WERI-Rb-1 (cell line): ENCODE measurements around the gene ABHD14A.
A peak's percentile ranks its signal among the peaks of the same experiment; 100 is the strongest.
"Not testable (repeated sequence)": the region's sequence is repeated elsewhere in the genome, so short reads cannot be mapped to it uniquely, and the experiment has no call there.

Experiments used
- DNase-seq: peaks from one replicate; pipeline ENCODE4 v3.0.0-alpha.2; 2020
- H3K27ac ChIP-seq: fragments of 250-450 bp; sonication (Bioruptor Pico); 2 replicates; pipeline ENCODE4 v1.5.1; 2020; ENCODE audit warnings: mild to moderate bottlenecking, moderate library complexity
- H3K27me3 ChIP-seq: fragments of 250-450 bp; sonication (Bioruptor Pico); 2 replicates; pipeline ENCODE4 v1.5.1; 2021; ENCODE audit warnings: mild to moderate bottlenecking, low read depth, moderate library complexity; ENCODE audit not compliant: insufficient read depth, severe bottlenecking
- H3K36me3 ChIP-seq: fragments of 250-450 bp; sonication (Bioruptor Pico); 2 replicates; pipeline ENCODE4 v1.5.1; 2020; ENCODE audit warnings: mild to moderate bottlenecking, moderate library complexity
- H3K4me3 ChIP-seq: 2 replicates; pipeline ENCODE4 v1.5.1; 2011; ENCODE audit warnings: low read depth, mild to moderate bottlenecking, control low read depth, low read length
- H3K9me3 ChIP-seq: fragments of 250-450 bp; sonication (Bioruptor Pico); 2 replicates; pipeline ENCODE4 v1.5.1; 2021; ENCODE audit warnings: mild to moderate bottlenecking, moderate library complexity; ENCODE audit not compliant: severe bottlenecking
- TF ChIP-seq, protein P1 (sequence below): IDR thresholded peaks from 2 replicates; pipeline ENCODE4 v1.5.1; 2011; ENCODE audit warnings: low read depth, mild to moderate bottlenecking, control low read depth, inconsistent platforms, low read length

Gene ABHD14A

DNA sequence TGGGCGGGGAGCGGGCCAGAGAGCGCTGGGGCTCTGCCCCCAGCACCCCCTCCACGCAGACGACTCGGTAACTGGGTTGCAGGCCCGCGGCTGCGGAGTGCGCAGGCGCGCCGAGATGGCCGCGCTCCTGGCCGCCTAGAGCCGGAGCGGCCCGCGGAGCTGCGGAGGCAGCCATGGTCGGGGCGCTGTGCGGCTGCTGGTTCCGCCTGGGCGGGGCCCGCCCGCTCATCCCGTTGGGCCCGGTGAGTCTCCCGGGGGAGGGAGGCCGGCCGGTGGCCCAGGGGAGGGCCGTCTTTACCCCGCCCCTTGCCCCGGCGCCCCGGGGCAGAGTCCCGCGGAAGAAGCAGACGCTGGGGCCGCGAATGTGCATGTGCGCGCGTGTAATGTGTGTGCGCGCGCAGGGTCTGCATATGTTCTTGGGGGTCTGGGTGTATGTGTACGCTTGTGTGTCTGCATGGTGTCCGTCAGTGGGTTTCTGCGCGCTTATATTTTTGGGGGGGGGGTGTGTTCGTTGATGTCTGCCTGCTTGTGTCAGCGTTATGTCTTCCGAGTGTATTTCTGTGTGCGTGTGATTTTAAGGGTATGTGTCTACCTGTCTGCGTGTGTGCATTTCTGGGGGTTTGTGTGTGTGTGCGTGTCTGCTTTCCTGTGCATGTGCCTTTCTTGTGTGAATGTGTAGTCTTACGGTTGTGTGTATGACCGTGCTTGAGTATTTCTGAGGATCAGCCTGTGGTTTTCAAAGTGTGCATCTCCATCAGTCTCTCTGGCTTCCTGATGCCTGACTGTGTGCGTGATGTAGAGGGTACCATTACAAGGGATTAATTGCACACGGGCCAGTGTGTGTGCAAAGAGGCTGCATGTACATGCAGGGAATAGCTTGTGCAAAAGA, at the start of gene ABHD14A:
Gene ABHD14A (plus strand): TSS at position 102 of the 889 bp plus-strand sequence. CDS start 72 bp downstream, at position 174.
- peaks cover 10% of the 10 kb centered on the region for H3K36me3 ChIP-seq
- TF ChIP-seq, protein P1, sequence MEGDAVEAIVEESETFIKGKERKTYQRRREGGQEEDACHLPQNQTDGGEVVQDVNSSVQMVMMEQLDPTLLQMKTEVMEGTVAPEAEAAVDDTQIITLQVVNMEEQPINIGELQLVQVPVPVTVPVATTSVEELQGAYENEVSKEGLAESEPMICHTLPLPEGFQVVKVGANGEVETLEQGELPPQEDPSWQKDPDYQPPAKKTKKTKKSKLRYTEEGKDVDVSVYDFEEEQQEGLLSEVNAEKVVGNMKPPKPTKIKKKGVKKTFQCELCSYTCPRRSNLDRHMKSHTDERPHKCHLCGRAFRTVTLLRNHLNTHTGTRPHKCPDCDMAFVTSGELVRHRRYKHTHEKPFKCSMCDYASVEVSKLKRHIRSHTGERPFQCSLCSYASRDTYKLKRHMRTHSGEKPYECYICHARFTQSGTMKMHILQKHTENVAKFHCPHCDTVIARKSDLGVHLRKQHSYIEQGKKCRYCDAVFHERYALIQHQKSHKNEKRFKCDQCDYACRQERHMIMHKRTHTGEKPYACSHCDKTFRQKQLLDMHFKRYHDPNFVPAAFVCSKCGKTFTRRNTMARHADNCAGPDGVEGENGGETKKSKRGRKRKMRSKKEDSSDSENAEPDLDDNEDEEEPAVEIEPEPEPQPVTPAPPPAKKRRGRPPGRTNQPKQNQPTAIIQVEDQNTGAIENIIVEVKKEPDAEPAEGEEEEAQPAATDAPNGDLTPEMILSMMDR: no peak
- DNase-seq: peak; percentile 69
- H3K9me3 ChIP-seq: no peaks in the 10 kb centered on the region
- peak within 1 kb of the TSS; percentile 78 for H3K4me3 ChIP-seq
- peak within 1 kb of the TSS; percentile 94 for H3K27ac ChIP-seq
- no peaks in the 10 kb centered on the region for H3K27me3 ChIP-seq

GRCh38 chr3:51927061-51927977, 47.5 kb upstream of the ABHD14A start:
- Histone ChIP-seq H3K27ac (no peak overlapping the region), H3K4me3 (no peak overlapping the region), H3K9me3 (no peaks in the 10 kb centered on the region), H3K36me3 (peaks cover 6% of the 10 kb centered on the region; the same call in 1 of the 2 replicates), H3K27me3 (no peaks in the 10 kb centered on the region)
- DNase-seq: no peak
- TF ChIP-seq, protein P1: no peak

DNA sequence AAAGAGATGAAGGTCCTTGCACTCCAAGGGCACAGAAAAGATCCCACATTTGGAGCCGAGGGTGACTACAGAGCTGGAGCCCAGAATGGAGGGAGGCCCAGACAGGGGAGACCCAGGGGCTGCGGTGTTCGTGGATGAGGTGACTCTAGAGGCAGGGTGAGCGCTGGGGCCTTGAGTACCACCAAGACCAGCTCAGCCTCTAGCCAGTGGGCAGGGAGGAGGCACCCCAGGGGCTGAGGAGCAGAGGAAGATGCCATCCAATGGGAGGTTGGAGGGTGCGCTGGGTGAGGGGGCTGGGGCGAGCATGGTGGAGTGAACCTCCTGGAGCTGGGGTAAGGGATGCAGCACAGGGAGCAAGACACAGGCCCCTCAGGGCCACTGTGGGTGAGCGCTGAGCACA, 46.4 kb upstream of the ABHD14A start:
- Histone ChIP-seq H3K27me3 (no peaks in the 10 kb centered on the region), H3K4me3 (no peak overlapping the region), H3K27ac (no peak overlapping the region), H3K36me3 (peaks cover 11% of the 10 kb centered on the region), H3K9me3 (no peaks in the 10 kb centered on the region)
- DNase-seq: no peak
- TF ChIP-seq, protein P1: no peak

DNA sequence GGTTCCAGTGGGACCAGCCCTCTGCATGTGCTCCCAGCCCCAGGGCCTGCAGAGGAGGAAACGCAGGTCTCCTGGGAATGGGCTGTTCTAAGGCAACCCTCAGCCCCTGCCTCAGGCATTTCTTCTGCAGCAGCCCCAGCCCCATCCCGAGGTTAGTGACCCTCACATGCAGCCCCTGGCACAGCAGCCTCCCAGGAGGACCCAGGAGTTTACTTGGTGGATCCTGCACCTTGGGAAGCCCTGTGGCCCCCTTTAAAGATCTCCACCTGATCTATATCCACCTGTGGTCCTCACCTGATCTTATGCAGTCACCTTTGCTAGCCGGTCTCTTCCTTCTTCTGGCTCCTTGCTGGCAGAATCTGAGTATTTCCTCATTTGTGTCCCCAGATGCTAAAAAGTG, 45.9 kb upstream of the ABHD14A start:
- not testable (repeated sequence) for H3K27me3 ChIP-seq, H3K27ac ChIP-seq, H3K9me3 ChIP-seq, H3K4me3 ChIP-seq, DNase-seq
- H3K36me3 ChIP-seq: peaks cover 16% of the 10 kb centered on the region

- Histone ChIP-seq H3K4me3 (no peak overlapping the region), H3K9me3 (no peaks in the 10 kb centered on the region), H3K36me3 (peaks cover 16% of the 10 kb centered on the region), H3K27me3 (no peaks in the 10 kb centered on the region), H3K27ac (no peak overlapping the region)
- TF ChIP-seq, protein P1: no peak
- DNase-seq: no peak
Measured at GRCh38 chr3:51929420-51930003, 45.4 kb upstream of the ABHD14A start.

DNA sequence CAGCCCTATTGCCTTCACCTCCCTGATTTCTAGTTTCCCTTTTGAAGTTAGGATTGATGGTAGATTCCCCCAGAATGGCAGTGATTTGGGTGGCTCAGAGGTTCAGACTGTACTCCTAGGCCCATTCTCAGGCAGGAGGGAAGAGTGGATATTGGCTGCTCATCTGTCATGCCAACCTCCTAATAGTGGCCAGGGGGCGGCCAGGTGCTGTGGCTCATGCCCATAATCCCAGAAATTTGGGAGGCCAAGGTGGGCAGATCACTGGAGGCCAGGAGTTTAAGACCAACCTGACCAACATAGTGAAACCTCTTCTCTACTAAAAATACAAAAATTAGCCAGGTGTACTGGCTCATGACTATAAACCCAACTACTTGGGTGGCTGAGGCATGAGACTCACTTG, 44.4 kb upstream of the ABHD14A start:
- no peak for DNase-seq
- TF ChIP-seq, protein P1: no peak

More for the DNA sequence above, 44.4 kb upstream of the ABHD14A start:
- Histone ChIP-seq H3K27ac (no peak overlapping the region), H3K9me3 (no peaks in the 10 kb centered on the region), H3K36me3 (peaks cover 21% of the 10 kb centered on the region), H3K4me3 (no peak overlapping the region), H3K27me3 (no peaks in the 10 kb centered on the region)
